Ramos (cell line): ENCODE results near the gene ARHGAP26.

Experiments used
- in situ Hi-C: fragments of 300-500 bp; cut with MboI; formaldehyde crosslinking; loops from one replicate; pipeline ENCODE4 v1.14.3; 2022; ENCODE audit warnings: low sequenced_read_pairs; ENCODE audit not compliant: unreplicated experiment

ARHGAP26 gene

DNA sequence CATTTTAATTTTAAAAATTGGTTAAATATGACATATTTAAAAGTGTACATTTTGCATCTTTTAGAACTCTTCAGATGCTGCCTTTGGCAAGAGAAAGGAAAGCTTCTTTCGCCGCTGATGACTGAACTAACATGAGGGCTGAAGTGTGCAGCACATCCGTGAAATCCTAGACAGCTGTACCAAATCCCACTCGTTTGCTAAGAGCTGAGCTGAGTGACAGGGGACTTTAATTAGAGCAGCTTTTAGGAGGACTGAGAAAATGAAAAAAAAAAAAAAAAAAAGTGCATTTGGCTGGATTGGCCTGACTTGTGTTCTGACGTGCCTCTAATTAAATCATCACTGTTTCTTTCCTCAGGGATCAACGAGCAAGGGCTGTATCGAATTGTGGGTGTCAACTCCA lies 271.3 kb downstream of the ARHGAP26 start:
- in situ Hi-C loops = no loop called here

DNA sequence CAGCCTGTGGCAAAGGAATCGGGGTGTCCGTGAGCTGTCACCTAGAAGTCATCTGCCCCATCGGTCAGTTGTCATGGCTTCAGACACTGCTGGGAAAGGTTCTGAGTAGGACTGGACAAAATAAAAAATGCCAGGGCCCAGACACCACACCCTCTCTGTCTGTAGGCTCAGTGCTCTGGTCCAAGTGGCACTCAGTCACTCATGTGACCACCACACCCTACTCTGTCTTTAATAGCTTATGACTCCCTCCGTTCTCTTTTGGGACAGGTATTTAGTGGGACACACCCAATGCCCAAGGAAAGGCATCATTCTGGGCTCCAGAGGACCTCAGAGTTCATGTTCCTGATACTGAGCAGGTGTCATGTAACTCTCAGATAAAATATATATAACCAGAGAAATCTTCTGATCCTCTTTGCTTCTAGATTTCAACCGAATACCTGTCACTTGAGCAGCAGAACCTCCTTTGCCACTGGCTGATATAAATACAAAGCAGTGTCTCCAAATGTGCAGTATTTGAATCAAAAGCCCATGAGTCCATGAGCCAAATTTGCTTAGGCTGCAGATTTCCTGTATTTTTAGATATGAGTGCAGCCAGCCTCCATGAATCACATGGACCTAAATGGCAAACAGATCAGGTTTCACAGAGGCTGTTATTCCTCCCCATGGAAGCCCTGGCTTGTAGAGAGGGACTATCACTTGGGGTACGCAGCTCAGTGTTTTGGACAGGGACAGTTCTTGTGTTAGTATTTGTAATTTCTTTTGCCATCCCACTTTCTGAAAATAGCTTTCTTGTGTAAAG lies 272.0 kb downstream of the ARHGAP26 start:
- in situ Hi-C loops = no loop called here

DNA sequence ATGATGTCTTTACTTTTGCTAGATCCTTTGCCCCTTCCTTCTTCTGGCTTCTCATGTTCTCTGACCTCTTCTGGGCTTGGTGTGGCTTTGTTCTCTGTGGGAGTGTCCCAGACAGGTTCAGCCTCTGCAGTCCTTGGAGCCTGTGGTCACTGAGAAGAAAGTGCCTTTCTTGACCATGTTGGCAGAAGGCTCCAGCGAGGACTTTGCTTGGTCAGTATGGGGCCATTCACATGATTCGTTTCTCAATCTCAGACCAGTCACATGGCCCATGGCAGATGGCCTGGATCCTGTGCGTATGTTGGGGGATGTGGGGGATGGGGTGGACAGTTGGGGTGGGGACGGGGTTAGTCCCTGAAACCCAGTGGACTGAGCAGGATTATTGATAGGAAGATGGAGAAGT lies 274.1 kb downstream of the ARHGAP26 start:
- in situ Hi-C loops = no loop called here

DNA sequence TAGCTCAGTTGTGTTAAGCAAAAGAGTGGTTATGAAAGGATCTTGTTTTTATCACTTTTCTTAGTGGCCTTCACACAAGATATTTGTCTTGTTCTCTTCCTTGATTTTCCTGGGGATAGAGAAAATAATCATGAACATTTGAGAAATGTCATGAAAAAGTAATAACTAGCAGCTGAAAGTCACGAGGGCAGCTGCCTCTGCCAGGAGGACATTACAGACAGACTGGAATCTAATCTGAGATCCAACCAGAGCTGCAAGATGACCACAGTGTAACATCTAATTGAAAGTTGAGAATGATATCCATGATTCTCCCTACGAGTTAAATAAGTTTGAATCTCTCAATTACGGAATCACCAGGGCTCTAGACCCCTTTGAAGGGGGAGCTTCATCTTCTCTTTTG lies 274.9 kb downstream of the ARHGAP26 start:
- in situ Hi-C loops = no loop called here

DNA sequence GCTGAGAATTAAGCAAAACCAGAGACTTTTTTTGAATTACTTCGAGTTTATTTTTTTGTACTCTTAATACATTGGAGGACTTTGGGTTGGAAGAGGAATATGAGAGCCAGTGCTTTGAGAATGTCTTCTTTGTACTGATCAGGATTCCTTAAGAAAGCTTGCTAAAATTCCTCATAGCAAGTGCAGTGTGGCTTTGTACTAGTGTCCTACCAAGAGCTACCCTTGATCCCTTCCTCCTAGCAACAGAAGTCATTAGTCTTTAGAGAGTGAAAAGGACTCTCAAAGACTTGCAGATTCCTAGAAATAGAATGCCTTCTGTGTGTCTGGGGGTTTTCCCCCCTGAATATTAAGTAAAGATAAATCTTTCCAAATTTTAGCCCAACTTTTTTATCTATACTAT lies 276.1 kb downstream of the ARHGAP26 start:
- in situ Hi-C loops = no loop called here

DNA sequence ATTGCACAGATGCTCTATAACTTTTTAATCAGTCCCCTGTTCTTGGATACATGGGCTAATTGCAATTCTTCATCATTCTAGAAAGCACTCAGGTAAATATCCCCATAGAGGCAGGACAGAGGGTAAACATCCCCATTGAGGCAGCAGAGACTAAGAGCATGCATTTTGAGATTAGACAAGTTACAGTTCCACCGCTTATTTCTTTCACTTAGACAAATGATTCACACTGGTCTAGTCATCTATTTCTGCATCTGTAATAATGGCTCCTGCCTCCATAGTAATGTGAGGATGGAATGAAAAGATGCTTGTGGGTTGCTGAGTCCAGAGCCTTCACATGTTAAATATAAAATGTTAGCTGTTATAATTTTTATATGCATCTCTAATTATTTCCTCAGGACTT lies 276.9 kb downstream of the ARHGAP26 start:
- in situ Hi-C loops = no loop called here

DNA sequence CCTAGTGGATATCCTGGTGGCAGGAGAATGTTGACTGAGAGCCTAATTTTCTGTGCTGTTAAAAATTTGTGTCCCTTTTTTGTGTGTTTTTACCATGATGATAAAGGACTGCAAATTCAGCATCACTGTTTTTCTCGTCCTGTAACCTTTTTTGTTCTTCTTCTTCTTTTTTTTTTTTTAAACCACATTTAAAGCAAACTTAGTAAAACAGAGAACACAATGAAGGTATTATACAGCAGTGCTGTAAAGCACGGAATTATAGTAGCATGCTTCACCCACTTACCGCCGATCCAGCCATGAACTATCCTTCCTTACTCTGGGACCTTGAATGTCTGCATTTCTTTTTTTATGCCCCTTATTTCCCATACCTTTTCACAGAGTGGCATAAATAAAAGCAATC lies 280.0 kb downstream of the ARHGAP26 start:
- in situ Hi-C loops = no loop called here

DNA sequence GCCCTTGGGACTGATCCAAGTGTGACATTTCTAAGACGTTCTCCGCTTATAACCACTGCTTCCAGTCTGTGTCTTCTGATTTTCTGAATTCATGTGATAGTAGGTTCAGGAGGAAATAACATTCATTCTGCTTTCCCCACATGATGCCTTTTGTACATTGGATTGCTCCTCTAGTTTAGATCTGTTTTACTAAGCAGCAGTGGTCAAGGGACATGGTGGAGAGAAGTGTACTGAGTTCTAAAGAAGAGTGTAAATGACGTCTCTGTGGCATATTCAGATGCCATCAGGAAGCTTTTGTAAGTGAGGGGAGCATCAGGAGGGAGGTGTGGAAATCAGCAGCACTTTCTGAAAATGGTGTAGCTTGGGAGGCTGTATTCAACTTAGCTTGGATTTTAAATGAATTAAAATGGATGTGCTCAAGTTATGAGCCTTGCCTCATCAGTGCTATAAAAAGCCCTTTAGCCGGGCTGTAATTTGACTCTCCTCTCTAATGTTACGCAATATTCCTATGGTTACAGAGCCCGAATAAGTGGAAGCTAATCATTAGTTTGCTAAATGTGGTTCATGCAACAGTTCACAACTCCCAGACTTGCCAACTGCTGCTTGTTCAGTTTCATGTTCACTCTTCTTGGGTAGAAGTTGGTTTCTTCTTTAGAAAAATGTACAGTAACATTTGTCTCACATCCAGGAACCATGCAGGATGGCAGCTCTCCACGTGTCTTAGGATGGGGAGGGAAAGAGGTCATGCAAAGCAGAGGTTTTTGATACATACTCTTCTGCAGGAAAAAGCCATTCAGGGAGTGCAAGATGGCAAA lies 281.3 kb downstream of the ARHGAP26 start:
- in situ Hi-C loops = no loop called here

DNA sequence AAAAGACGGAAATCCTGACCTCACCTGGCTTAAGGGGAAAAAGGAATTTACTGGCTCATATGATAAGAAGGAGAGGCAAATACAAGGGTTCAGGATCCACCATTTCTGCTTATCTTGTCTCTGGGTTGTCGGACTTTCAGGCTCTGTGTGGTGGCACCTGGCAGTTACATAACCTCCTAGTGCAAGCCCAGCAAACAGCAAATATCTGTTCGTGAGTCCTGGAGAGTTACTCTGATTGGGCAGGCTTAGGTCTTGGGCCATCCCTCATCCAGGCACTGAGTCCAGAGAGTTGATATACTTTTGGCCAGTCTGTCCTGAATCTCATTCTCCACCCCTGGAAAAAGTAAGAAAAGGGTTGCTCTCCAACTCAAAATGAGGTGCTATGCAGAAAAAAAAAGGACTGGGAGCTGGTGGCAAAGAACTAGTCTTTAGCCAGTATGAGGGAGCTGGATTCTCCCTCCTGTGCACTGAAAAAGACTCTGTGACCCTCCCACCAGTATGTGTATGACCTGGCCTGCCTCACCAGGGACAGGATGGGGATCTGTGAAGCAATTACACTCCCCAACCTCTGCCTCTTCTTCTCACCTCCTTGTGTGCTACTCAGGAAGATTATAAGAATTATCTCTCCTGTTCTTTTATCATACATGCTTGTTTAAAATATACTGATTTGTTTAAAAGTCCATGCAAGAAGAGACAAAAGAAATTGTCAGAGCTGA lies 282.9 kb downstream of the ARHGAP26 start:
- in situ Hi-C loops = no loop called here

DNA sequence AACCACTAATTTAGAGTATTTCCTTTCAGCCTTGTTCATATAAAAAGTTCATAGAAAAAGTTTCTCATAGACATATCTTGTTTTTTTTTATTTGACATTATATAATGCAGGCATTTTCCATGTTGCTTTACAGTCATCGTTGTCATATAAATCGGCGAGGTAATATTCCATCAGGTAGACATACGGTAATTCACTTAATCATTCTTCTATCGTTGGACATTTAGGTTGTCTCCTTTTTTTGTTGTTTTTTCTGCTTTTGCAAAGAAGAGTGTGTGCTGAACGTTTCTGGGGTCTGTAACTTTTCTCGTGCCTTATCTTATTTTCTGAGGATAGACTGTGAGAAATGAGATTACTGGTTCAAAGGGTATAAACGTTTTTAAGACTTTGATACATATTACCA lies 283.6 kb downstream of the ARHGAP26 start:
- in situ Hi-C loops = no loop called here

DNA sequence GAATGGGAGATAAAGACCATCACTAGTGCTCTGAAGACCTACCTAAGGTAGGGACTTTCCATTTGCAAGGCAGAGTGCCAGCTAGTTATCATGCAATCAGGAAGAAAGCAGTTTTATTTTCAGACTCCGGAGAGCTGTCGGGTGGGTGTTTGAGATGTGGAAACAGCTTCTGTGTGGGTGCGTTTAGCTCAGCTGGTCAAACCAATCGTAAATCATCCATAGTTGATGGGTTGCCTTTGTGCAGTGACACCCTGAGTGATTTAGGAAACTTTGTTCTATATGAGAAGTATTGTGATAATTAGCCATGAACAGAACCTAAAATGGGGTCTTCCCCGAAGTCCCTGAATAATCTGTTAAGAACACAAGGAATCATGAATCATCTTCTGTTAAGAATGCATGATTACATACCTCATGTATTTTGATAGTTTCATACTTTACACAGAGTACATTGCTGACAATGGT lies 284.3 kb downstream of the ARHGAP26 start:
- in situ Hi-C loops = no loop called here

DNA sequence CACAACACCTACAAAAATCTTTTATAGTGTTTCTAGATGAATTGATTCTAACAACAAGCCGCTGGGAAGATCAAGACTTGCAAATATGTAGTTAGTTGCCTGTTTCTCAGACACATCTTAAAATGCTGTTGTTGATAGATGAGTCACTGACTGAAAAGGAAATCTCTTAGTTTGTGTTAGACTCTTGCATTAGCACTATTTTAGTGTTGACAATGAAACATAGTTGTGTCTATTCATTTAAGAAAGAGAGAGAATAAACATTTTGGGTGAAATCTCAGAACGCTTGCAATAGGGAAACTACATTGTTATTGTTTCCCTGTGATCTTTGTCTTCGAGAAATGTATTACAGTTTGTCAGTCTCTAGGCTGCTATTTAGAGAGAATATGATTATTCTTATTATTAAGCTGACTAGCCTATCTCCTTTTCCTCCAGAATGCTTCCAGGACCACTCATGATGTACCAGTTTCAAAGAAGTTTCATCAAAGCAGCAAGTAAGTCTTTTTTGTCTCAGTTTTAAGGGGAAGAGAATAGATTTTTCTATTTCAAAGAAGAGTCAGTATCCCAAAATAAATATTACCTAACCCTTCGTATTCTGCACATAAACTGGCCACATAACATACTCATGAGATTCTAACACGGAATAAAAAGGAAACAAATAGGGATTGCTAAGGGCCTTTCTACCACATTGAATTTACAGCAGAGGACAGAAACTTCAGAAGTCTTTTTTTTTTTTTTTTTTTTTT lies 285.6 kb downstream of the ARHGAP26 start:
- in situ Hi-C loops = no loop called here

DNA sequence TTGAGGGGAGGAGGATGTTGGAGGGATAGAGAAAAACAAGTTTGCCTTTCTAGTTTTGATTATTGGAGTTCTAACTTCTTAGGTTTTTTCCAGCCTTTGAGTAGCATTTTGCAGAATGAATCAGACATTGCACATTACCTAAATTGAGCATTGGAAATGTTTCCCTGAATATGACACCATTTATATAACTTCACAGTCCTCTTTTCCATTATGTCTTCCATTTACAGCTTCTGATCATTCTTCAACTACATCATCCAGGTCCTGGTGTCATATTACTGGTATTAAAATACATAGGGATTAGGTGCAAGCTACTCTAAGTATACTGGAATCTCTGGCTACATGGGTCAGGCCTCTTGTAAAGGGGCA lies 286.1 kb downstream of the ARHGAP26 start:
- in situ Hi-C loops = no loop called here

DNA sequence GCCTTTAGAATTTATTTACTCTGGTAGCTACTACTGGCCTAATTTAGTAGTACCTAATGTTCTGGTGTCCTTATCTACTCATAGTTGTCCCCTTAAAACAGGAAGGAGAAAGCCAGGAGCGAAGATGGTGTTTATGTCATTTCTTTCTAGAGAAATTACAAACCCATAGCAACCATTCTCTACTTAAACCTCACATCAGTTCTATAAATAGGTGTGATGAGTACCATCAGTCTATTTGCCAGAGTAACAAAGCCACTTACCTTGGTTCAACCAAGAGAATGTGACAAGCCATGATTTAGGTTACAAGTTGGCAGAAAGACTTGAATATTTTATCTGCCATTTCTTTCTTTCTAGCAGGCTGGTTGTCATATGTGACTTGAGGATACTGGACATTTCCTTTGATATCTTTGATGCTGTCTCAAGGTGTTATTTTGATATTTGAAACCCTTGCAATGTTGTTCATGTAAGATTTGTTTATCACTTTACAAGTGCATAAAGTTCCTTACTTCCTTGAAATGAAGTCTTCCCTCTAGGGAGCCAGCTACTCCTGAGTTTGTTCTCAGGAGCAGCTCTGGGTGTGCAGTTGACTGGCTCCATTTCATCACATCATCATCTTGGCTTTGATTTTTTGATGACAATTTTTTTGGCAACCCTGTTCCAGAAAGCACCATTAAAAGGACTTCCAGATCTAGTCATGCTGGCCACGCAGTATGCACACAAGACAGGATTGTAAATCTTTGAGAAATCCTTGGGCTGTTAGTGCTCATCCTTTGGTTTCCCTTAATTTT lies 286.8 kb downstream of the ARHGAP26 start:
- in situ Hi-C loops = no loop called here

DNA sequence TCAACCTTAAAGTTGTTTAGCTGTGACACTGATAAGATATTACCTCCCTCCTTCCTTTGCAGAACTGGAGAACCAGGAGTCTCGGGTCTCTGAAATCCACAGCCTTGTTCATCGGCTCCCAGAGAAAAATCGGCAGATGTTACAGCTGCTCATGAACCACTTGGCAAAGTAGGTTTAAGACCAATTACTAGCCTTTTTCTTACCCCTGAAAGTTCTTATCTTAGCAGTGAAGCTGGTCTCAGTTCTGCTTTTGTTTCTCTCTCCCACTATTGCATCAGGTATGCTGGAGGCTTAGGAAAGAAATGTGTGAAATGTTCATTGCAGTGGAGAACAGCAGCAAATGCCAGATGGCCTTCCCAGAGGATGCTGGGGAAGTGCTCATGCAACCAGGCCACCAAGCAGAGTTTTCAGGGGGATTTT lies 287.4 kb downstream of the ARHGAP26 start:
- in situ Hi-C loops = no loop called here

DNA sequence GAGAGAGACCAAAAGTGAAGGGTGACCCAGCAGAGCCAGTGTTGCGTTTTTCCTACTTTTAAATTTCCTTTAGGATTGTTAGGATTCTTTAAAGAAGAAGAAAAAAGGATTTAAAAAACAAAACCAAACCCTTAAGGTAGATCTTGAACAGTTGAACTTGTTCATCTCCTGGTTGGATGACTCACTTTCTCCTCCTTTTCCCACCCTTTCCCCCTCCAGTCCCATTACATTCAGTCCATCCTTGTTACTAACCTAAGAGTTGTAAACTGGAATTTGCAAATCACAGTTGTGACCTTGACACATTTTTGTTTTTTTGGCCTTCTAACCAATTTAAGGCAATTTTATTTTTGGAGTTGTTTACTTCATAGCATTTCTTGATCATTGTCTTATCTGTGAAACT lies 289.2 kb downstream of the ARHGAP26 start:
- in situ Hi-C loops = no loop called here

DNA sequence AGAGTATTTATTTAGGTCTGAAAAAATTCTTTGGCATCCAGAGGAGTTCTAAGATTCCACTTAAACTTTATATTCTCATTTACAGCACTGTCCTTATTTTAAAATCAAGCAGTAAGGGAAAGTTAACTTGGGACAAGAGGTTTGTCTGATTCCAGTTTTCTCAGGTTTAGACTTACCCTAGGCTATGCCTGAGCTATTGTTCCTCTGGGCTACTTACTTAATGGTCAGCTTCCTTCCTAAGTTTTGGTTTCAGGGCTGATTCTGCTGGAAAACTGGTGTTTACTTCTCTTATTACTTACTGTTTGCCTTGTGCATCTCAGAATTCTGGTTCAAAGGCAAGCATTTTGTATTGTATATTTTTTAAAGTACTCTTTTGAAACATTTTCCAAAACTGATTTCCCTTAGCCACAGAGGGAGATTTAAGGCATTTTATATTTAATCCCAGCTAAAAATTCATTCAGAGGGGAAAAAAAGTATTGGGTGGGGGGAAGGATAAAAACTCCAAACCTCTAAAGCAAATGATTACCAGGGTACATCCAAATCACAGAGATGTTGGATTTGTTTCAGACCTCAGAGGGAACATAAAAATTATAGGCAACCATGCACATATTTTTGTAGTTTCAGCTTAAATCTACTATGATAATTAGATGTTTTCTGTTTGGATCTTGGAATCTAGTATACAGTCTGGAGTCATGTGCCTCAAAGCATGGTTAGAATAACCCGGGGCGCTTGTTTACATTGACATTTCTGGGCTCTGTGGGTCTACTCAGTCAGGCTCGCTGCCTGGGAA lies 290.0 kb downstream of the ARHGAP26 start:
- in situ Hi-C loops = no loop called here

DNA sequence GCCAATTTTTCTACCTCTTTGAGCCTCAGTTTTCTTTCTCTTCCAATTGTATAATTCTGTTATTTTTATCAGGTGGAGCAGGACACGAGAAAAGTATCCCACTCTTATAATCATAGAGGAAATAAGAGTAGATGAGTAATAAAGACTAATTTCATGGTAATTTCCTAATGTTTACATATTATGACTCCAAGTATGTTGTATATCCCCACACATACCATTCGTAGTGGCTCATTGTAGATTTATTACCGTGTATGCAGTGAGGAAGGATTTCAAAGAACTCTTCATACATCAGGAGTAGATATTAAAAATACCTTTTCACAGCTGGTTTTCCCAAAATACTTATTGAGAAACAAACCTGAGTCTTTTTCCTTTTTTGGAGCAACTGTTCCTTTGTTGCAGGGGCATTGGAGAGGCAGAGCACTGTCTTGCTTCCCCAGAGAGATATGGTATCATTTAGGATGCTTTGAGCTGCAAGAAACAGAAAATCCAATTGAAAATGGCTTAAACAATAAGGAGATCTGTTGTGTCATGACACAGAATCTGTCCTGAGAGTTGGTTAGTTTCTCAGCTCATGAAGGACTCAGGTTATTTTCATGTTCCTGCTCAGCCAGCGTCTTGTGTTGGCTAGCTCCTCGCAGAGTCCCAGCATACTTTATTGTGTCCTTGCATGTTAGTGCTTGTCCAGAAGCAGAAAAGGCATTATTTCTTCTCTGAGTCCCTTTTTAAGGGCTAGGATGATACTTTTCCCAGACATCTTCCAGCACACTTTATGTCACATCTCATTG lies 291.2 kb downstream of the ARHGAP26 start:
- in situ Hi-C loops = no loop called here
